IMR-90 (cell line): Measurements from ENCODE around the gene FANK1. TPM values are rescaled to one million over a fixed set of nuclear protein-coding genes. Genes with fewer than 3 reads are reported as not detected.
"Not testable (repeated sequence)": the region's sequence is repeated elsewhere in the genome, so short reads cannot be mapped to it uniquely, and the experiment has no call there.

Experiments
- ATAC-seq: fragments of 200-7000 bp; cut with Tn5 transposase; 2 replicates; pipeline ENCODE4 v1.9.1; 2020; ENCODE audit warnings: low read depth, mild to moderate bottlenecking, moderate library complexity
- BruUV-seq: library from RNA; stranded (reverse); fragments of 400-500 nt; replicated peaks from 2 replicates; lab custom pipeline; 2021; lab: Mats Ljungman, UMichigan
- CTCF ChIA-PET: fragments of 300-600 bp; formaldehyde crosslinking; extraction: SDS; loops from one replicate; lab custom pipeline; 2021; ENCODE audit warnings: antibody characterized with exemption; lab: Yijun Ruan, JAX
- POLR2A ChIA-PET: fragments of 300-600 bp; sonication (Branson Sonifier 250); formaldehyde crosslinking; loops from one replicate; lab custom pipeline; 2022; ENCODE audit warnings: antibody characterized with exemption; ENCODE audit not compliant: unreplicated experiment; lab: Charles Lee
- DNase-seq: peaks from one replicate; pipeline ENCODE4 v3.0.0; 2013
- H2AFZ ChIP-seq: replicated peaks from 2 replicates; pipeline ENCODE3; 2013; ENCODE audit warnings: low read length, mild to moderate bottlenecking; ENCODE audit not compliant: poor library complexity
- H2AK5ac ChIP-seq: 2 replicates; pipeline ENCODE4 v1.6.1; 2013; ENCODE audit warnings: low read depth, low read length, inconsistent platforms
- H2AK9ac ChIP-seq: replicated peaks from 2 replicates; pipeline ENCODE3; 2013; ENCODE audit warnings: mild to moderate bottlenecking, low read depth, low read length, moderate library complexity; ENCODE audit not compliant: poor library complexity
- H2BK120ac ChIP-seq: 2 replicates; pipeline ENCODE4 v1.6.1; 2013; ENCODE audit warnings: low read depth, low read length, inconsistent platforms
- H2BK15ac ChIP-seq: 3 replicates; pipeline ENCODE4 v1.6.1; 2013; ENCODE audit warnings: low read depth, low read length, inconsistent platforms
- H2BK20ac ChIP-seq: 2 replicates; pipeline ENCODE4 v1.6.1; 2013; ENCODE audit warnings: low read depth, mild to moderate bottlenecking, inconsistent platforms, low read length, moderate library complexity
- H2BK5ac ChIP-seq: 2 replicates; pipeline ENCODE4 v1.6.1; 2013; ENCODE audit warnings: mild to moderate bottlenecking, low read depth, low read length, inconsistent platforms; ENCODE audit not compliant: poor library complexity, severe bottlenecking
- H3K14ac ChIP-seq: replicated peaks from 2 replicates; pipeline ENCODE4 v1.6.1; 2013; ENCODE audit warnings: low read depth, low read length, inconsistent platforms
- H3K18ac ChIP-seq: 2 replicates; pipeline ENCODE4 v1.6.1; 2013; ENCODE audit warnings: low read depth, low read length, control low read depth
- H3K23ac ChIP-seq: 2 replicates; pipeline ENCODE4 v1.6.1; 2013; ENCODE audit warnings: low read depth, low read length, inconsistent platforms
- H3K27ac ChIP-seq: 2 replicates; pipeline ENCODE4 v1.5.1; 2013; ENCODE audit warnings: mild to moderate bottlenecking, control low read depth, low read length; ENCODE audit not compliant: insufficient read depth
- H3K27me3 ChIP-seq: 2 replicates; pipeline ENCODE4 v1.6.1; 2013; ENCODE audit warnings: low read length; ENCODE audit not compliant: control insufficient read depth, insufficient read depth
- H3K36me3 ChIP-seq: 2 replicates; pipeline ENCODE4 v1.6.1; 2013; ENCODE audit warnings: low read length, mixed read lengths; ENCODE audit not compliant: control insufficient read depth, insufficient read depth
- H3K4ac ChIP-seq: 2 replicates; pipeline ENCODE4 v1.6.1; 2013; ENCODE audit warnings: low read depth, low read length, inconsistent platforms
- H3K4me1 ChIP-seq: 2 replicates; pipeline ENCODE4 v1.6.1; 2013; ENCODE audit warnings: low read length, mixed read lengths; ENCODE audit not compliant: control insufficient read depth, insufficient read depth
- H3K4me2 ChIP-seq: 2 replicates; pipeline ENCODE4 v1.6.1; 2013; ENCODE audit warnings: low read depth, mild to moderate bottlenecking, control low read depth, low read length, moderate library complexity
- H3K4me3 ChIP-seq: 2 replicates; pipeline ENCODE4 v1.5.1; 2013; ENCODE audit warnings: low read depth, mild to moderate bottlenecking, control low read depth, low read length, moderate library complexity; ENCODE audit not compliant: insufficient read depth
- H3K56ac ChIP-seq: 2 replicates; pipeline ENCODE4 v1.6.1; 2013; ENCODE audit warnings: low read length, inconsistent platforms; ENCODE audit not compliant: insufficient read depth; ENCODE audit errors: extremely low read depth
- H3K79me1 ChIP-seq, 2 experiments: 2 replicates each; pipeline ENCODE4 v1.6.1; 2013; ENCODE audit warnings: low read length in 2 of 2, inconsistent platforms in 1 of 2, low read depth in 1 of 2
- H3K9ac ChIP-seq: 2 replicates; pipeline ENCODE4 v1.6.1; 2013; ENCODE audit warnings: low read depth, low read length, control low read depth
- H3K9me1 ChIP-seq: 2 replicates; pipeline ENCODE4 v1.6.1; 2013; ENCODE audit warnings: low read length, inconsistent platforms; ENCODE audit not compliant: insufficient read depth
- H3K9me3 ChIP-seq: 2 replicates; pipeline ENCODE4 v1.6.1; 2013; ENCODE audit warnings: low read length; ENCODE audit not compliant: control insufficient read depth, insufficient read depth
- H4K20me1 ChIP-seq: 2 replicates; pipeline ENCODE4 v1.6.1; 2013; ENCODE audit warnings: low read length, inconsistent platforms; ENCODE audit not compliant: insufficient read depth
- H4K5ac ChIP-seq: 2 replicates; pipeline ENCODE4 v1.6.1; 2013; ENCODE audit warnings: mild to moderate bottlenecking, low read depth, low read length, control low read depth
- H4K8ac ChIP-seq, 2 experiments: 2 replicates each; pipeline ENCODE4 v1.6.1; 2013; ENCODE audit warnings: low read depth in 2 of 2, low read length in 2 of 2, control low read depth in 1 of 2, inconsistent platforms in 1 of 2
- H4K91ac ChIP-seq: 2 replicates; pipeline ENCODE4 v1.6.1; 2013; ENCODE audit warnings: low read depth, low read length, inconsistent platforms; ENCODE audit not compliant: insufficient read depth
- WGBS, 2 experiments: methylation state at CpG; one replicate each; pipeline versions ENCODE4 v1.1.5 to v1.1.7; 2013; ENCODE audit warnings: missing lambda C conversion rate in 2 of 2; ENCODE audit not compliant: insufficient read length in 1 of 2; ENCODE audit errors: extremely low coverage in 2 of 2; 5-methylcytosine and 5-hydroxymethylcytosine counted together
- dilution Hi-C: fragments of 300-500 bp; cut with HindIII; formaldehyde crosslinking; loops from one replicate; pipeline ENCODE4 v1.14.3; 2018; ENCODE audit warnings: low sequenced_read_pairs; ENCODE audit not compliant: unreplicated experiment
- in situ Hi-C: fragments of 300-500 bp; cut with MboI; formaldehyde crosslinking; loops from 3 replicates; pipeline ENCODE4 v1.14.3; 2019; ENCODE audit warnings: low sequenced_read_pairs, inconsistent platforms, mixed read lengths
- intact Hi-C: fragments of 100-400 bp; cut with micrococcal nuclease; formaldehyde crosslinking; loops from 2 replicates; pipeline ENCODE4 v1.10.0; 2022
- polyA plus RNA-seq, 3 experiments: library from polyadenylated mRNA; depleted of rRNA; stranded (reverse); fragments of >200 nt; gene quantifications; 2 replicates each; pipeline ENCODE4 v1.2.3, GENCODE V29; 2012; ENCODE audit warnings: low replicate concordance in 1 of 3
- total RNA-seq: library from RNA; depleted of rRNA; stranded (reverse); fragments of >200 nt; gene quantifications from 2 replicates; pipeline ENCODE4 v1.2.3, GENCODE V29; 2012

Gene FANK1
- total and polyA plus RNA-seq, 2 of the 4 experiments (the other 2 are of a cell fraction) = 0.90 to 2.2 TPM

DNA sequence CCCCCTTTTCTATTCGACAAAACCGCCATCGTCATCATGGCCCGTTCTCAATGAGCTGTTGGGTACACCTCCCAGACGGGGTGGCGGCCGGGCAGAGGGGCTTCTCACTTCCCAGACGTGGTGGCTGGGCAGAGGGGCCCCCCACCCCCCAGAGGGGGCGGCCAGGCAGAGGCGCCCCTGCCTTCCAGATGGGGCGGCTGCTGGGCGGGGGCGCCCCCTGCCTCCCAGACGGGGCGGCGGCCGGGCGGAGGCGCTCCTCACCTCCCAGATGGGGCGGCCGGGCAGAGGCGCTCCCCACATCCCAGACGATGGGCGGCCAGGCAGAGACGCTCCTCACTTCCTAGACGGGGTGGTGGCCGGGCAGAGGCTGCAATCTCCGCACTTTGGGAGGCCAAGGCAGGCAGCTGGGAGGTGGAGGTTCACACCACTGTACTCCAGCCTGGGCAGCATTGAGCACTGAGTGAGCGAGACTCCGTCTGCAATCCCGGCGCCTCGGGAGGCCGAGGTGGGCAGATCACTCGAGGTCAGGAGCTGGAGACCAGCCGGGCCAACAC lies 73.8 kb downstream of the FANK1 start:
- H3K18ac ChIP-seq, H2BK15ac ChIP-seq, H4K8ac ChIP-seq, H4K20me1 ChIP-seq, H2BK20ac ChIP-seq, H3K23ac ChIP-seq, H3K4ac ChIP-seq, DNase-seq, in situ Hi-C loops, H2AK5ac ChIP-seq, H3K9ac ChIP-seq, H3K56ac ChIP-seq, CTCF ChIA-PET, H3K4me3 ChIP-seq, dilution Hi-C loops, H3K14ac ChIP-seq, ATAC-seq, H2AFZ ChIP-seq, H4K5ac ChIP-seq, POLR2A ChIA-PET, BruUV-seq, intact Hi-C loops, H3K4me1 ChIP-seq, H2BK5ac ChIP-seq, H3K27ac ChIP-seq, H3K79me1 ChIP-seq, H3K4me2 ChIP-seq, H2AK9ac ChIP-seq, H2BK120ac ChIP-seq, H3K9me1 ChIP-seq, H3K36me3 ChIP-seq, H3K9me3 ChIP-seq, H4K91ac ChIP-seq: not testable (repeated sequence)
- no CpG with 5 or more reads among the region's 36 CpGs for WGBS, 2 experiments
- H3K27me3 ChIP-seq = peaks cover 10% of the 10 kb centered on the region
